Endothelial cell of umbilical vein (primary cell): ENCODE results near the gene IFT88.

Source experiments
- CTCF ChIP-seq, 2 donors: IDR thresholded peaks; 1 replicate in 1 of 2; 2 replicates in 1 of 2; pipeline ENCODE4 v1.5.1; 2011; ENCODE audit warnings: low read length in 2 of 2, mild to moderate bottlenecking in 2 of 2, moderate library complexity in 2 of 2, control low read depth in 1 of 2, inconsistent platforms in 1 of 2, low read depth in 1 of 2; ENCODE audit not compliant: insufficient read depth in 1 of 2; ENCODE audit errors: extremely low read depth in 1 of 2
- EZH2 ChIP-seq: IDR thresholded peaks from 2 replicates; pipeline ENCODE4 v1.6.1; 2012; ENCODE audit warnings: borderline replicate concordance, low read depth, mild to moderate bottlenecking, moderate library complexity, low read length, inconsistent platforms; ENCODE audit not compliant: severe bottlenecking
- JUN ChIP-seq: IDR thresholded peaks from 2 replicates; pipeline ENCODE4 v1.6.1; 2011; ENCODE audit warnings: borderline replicate concordance, low read depth; ENCODE audit not compliant: insufficient read length, insufficient read depth
- MAX ChIP-seq: IDR thresholded peaks from 2 replicates; pipeline ENCODE4 v1.6.1; 2011; ENCODE audit not compliant: insufficient read depth, insufficient read length
- POLR2A ChIP-seq: IDR thresholded peaks from 2 replicates; pipeline ENCODE4 v1.6.1; 2012; ENCODE audit warnings: low read depth, mild to moderate bottlenecking, control low read depth, low read length
- POLR2AphosphoS5 ChIP-seq: IDR thresholded peaks from 2 replicates; pipeline ENCODE4 v1.6.1; 2012; ENCODE audit warnings: low read depth, mild to moderate bottlenecking, control low read depth, low read length, moderate library complexity; ENCODE audit not compliant: insufficient read depth

GRCh38 chr13:20713014-20713376 lies 146.0 kb downstream of the IFT88 start:
- TF ChIP-seq CTCF (IDR thresholded peaks at IDR 0.05; ENCODE audit: extremely low read depth in 1 of 2, insufficient read depth in 1 of 2, low read depth in 1 of 2, low read length in 2 of 2): no peak
- no peak for TF ChIP-seq POLR2AphosphoS5
- TF ChIP-seq POLR2A: no peak
- no peak for TF ChIP-seq EZH2
- TF ChIP-seq MAX: no peak
- TF ChIP-seq JUN: no peak
